HG03457 (cell line): ENCODE measurements around the gene RIBC2.
"Not testable (repeated sequence)": the region's sequence is repeated elsewhere in the genome, so short reads cannot be mapped to it uniquely, and the experiment has no call there.

ENCODE experiments used
- ATAC-seq: cut with Tn5 transposase; IDR thresholded peaks from one replicate; pipeline ENCODE4 v1.9.1; 2021; ENCODE audit warnings: moderate number of reproducible peaks; ENCODE audit not compliant: unreplicated experiment

Gene RIBC2

GRCh38 chr22:45447596-45447995 is 34.1 kb downstream of the RIBC2 start:
- not testable (repeated sequence) for ATAC-seq

GRCh38 chr22:45448431-45448830 is 34.9 kb downstream of the RIBC2 start:
- no peak for ATAC-seq

GRCh38 chr22:45449442-45449841 is 35.9 kb downstream of the RIBC2 start:
- not testable (repeated sequence) for ATAC-seq

- ATAC-seq = no peak
These were observed 36.8 kb downstream of the RIBC2 start for GRCh38 chr22:45450101-45450785.

GRCh38 chr22:45450921-45451651 is 37.6 kb downstream of the RIBC2 start:
- no peak for ATAC-seq

GRCh38 chr22:45451972-45452371 is 38.5 kb downstream of the RIBC2 start:
- ATAC-seq = no peak

GRCh38 chr22:45452565-45453379 is 39.3 kb downstream of the RIBC2 start:
- no peak for ATAC-seq

- no peak for ATAC-seq
These were observed 40.3 kb downstream of the RIBC2 start for GRCh38 chr22:45453764-45454163.

GRCh38 chr22:45454275-45454674 is 40.8 kb downstream of the RIBC2 start:
- no peak for ATAC-seq

- ATAC-seq = no peak
These were observed 41.7 kb downstream of the RIBC2 start for GRCh38 chr22:45455212-45455611.

- no peak for ATAC-seq
These were observed 42.1 kb downstream of the RIBC2 start for GRCh38 chr22:45455621-45456020.

GRCh38 chr22:45456811-45457210 is 43.3 kb downstream of the RIBC2 start:
- no peak for ATAC-seq

- no peak for ATAC-seq
These were observed 45.0 kb downstream of the RIBC2 start for GRCh38 chr22:45458532-45458931.

- ATAC-seq = no peak
These were observed 45.7 kb downstream of the RIBC2 start for GRCh38 chr22:45459235-45459634.

- no peak for ATAC-seq
These were observed 47.0 kb downstream of the RIBC2 start for GRCh38 chr22:45460288-45461109.

GRCh38 chr22:45462034-45462655 is 48.7 kb downstream of the RIBC2 start:
- ATAC-seq = no peak

GRCh38 chr22:45463691-45464090 is 50.2 kb downstream of the RIBC2 start:
- not testable (repeated sequence) for ATAC-seq

GRCh38 chr22:45465633-45466032 is 52.1 kb downstream of the RIBC2 start:
- no peak for ATAC-seq

- ATAC-seq = no peak
These were observed 55.4 kb downstream of the RIBC2 start for GRCh38 chr22:45468872-45469271.
